ENCODE measurements around the gene CHSY3. TPM values are rescaled to one million over a fixed set of nuclear protein-coding genes. Genes with fewer than 3 reads are reported as not detected.

CHSY3 gene
- total RNA-seq, 2 experiments from 2014 or later, result not detected

GRCh38 chr5:130000460-130000859 is 96.2 kb downstream of the CHSY3 start:
- no peaks in the 10 kb centered on the region for H3K36me3 Mint-ChIP-seq (ENCODE audit: low read depth)
- H3K27me3 Mint-ChIP-seq, result no peaks in the 10 kb centered on the region
- intact Hi-C loops (cut with DNase I, micrococcal nuclease), result no loop called here
- no peak overlapping the region for H3K4me3 ChIP-seq (ENCODE audit: low read length)
- ChIA-PET CTCF (no interaction called here), POLR2A (no interaction called here)
- peaks cover 0 to 3% of the 10 kb centered on the region in 2 experiments for H3K9me3 ChIP-seq (ENCODE audit: control insufficient read depth in 1 of 2, insufficient read depth in 1 of 2, low read length in 2 of 2)
- no peak for DNase-seq
- no peaks in the 10 kb centered on the region for H3K4me1 Mint-ChIP-seq (ENCODE audit: low read depth)
- no peaks in the 10 kb centered on the region for H3K36me3 ChIP-seq (ENCODE audit: insufficient read depth, low read length)
- no peak for TF ChIP-seq CTCF (IDR thresholded peaks at IDR 0.05)
- H3K9me3 Mint-ChIP-seq, result peaks cover 2% of the 10 kb centered on the region
- no peak overlapping the region for H3K4me3 Mint-ChIP-seq
- H3K27me3 ChIP-seq (ENCODE audit: control insufficient read depth in 1 of 2, insufficient read depth in 2 of 2, low read length in 2 of 2), result no peaks in the 10 kb centered on the region
- H3K27ac ChIP-seq (ENCODE audit: low read depth in 1 of 2, low read length in 2 of 2), result no peak overlapping the region
- H3K4me1 ChIP-seq (ENCODE audit: insufficient read depth, low read length), result no peaks in the 10 kb centered on the region
- no peak overlapping the region for H3K27ac Mint-ChIP-seq
- no peak for ATAC-seq (ENCODE audit: poor library complexity)

- Histone ChIP-seq H3K9me3 (ENCODE audit: control insufficient read depth in 1 of 2, insufficient read depth in 1 of 2, low read length in 2 of 2) (peaks cover 0 to 3% of the 10 kb centered on the region in 2 experiments), H3K4me3 (ENCODE audit: low read length) (no peak overlapping the region), H3K27me3 (ENCODE audit: control insufficient read depth in 1 of 2, insufficient read depth in 2 of 2, low read length in 2 of 2) (no peaks in the 10 kb centered on the region), H3K4me1 (ENCODE audit: insufficient read depth, low read length) (no peaks in the 10 kb centered on the region), H3K27ac (ENCODE audit: low read depth in 1 of 2, low read length in 2 of 2) (no peak overlapping the region), H3K36me3 (ENCODE audit: insufficient read depth, low read length) (no peaks in the 10 kb centered on the region)
- CTCF ChIA-PET, result interaction anchor here (0.5 kb wide), 1 partner anchor 379 kb away, joined by 4 read pairs; no protein-coding TSS in a partner anchor
- POLR2A ChIA-PET, result no interaction called here
- ATAC-seq (ENCODE audit: poor library complexity) (no peak), DNase-seq (no peak)
- Mint-ChIP-seq H3K27ac (no peak overlapping the region), H3K36me3 (ENCODE audit: low read depth) (no peaks in the 10 kb centered on the region), H3K9me3 (no peaks in the 10 kb centered on the region), H3K4me3 (no peak overlapping the region), H3K4me1 (ENCODE audit: low read depth) (no peaks in the 10 kb centered on the region), H3K27me3 (peaks cover 5% of the 10 kb centered on the region)
- intact Hi-C loops (cut with DNase I, micrococcal nuclease), result no loop called here
- no peak for TF ChIP-seq CTCF (IDR thresholded peaks at IDR 0.05)
These were observed 97.9 kb downstream of the CHSY3 start for GRCh38 chr5:130002183-130002582.

- H3K27me3 Mint-ChIP-seq, result peaks cover 5% of the 10 kb centered on the region
- no peaks in the 10 kb centered on the region for H3K36me3 Mint-ChIP-seq (ENCODE audit: low read depth)
- DNase-seq (no peak), ATAC-seq (ENCODE audit: poor library complexity) (no peak)
- no peak overlapping the region for H3K4me3 Mint-ChIP-seq
- Histone ChIP-seq H3K4me3 (ENCODE audit: low read length) (no peak overlapping the region), H3K36me3 (ENCODE audit: insufficient read depth, low read length) (no peaks in the 10 kb centered on the region), H3K4me1 (ENCODE audit: insufficient read depth, low read length) (no peaks in the 10 kb centered on the region), H3K27me3 (ENCODE audit: control insufficient read depth in 1 of 2, insufficient read depth in 2 of 2, low read length in 2 of 2) (no peaks in the 10 kb centered on the region), H3K9me3 (ENCODE audit: control insufficient read depth in 1 of 2, insufficient read depth in 1 of 2, low read length in 2 of 2) (peaks cover 0 to 5% of the 10 kb centered on the region in 2 experiments), H3K27ac (ENCODE audit: low read depth in 1 of 2, low read length in 2 of 2) (no peak overlapping the region)
- POLR2A ChIA-PET, result no interaction called here
- TF ChIP-seq CTCF (IDR thresholded peaks at IDR 0.05), result no peak
- H3K4me1 Mint-ChIP-seq (ENCODE audit: low read depth), result no peaks in the 10 kb centered on the region
- H3K27ac Mint-ChIP-seq, result no peak overlapping the region
- intact Hi-C loops (cut with DNase I, micrococcal nuclease), result no loop called here
- no peaks in the 10 kb centered on the region for H3K9me3 Mint-ChIP-seq
- CTCF ChIA-PET, result no interaction called here
These were observed 98.6 kb downstream of the CHSY3 start for GRCh38 chr5:130002876-130003275.
